Measurements from ENCODE around the gene CCNJL. TPM values are rescaled to one million over a fixed set of nuclear protein-coding genes. Genes with fewer than 3 reads are reported as not detected.

Gene CCNJL
- total and polyA plus RNA-seq, 3 experiments from 2014 or later: not detected

- H3K27ac Mint-ChIP-seq: no peak overlapping the region
- Histone ChIP-seq H3K27ac (ENCODE audit: low read depth, low read length) (no peak overlapping the region), H3K4me1 (ENCODE audit: insufficient read depth, low read length) (no peaks in the 10 kb centered on the region), H3K9me3 (ENCODE audit: low read length) (no peaks in the 10 kb centered on the region), H3K4me3 (ENCODE audit: low read length) (no peak overlapping the region), H3K27me3 (ENCODE audit: insufficient read depth, low read length, poor library complexity, severe bottlenecking) (no peaks in the 10 kb centered on the region), H3K36me3 (ENCODE audit: insufficient read depth, low read length) (no peaks in the 10 kb centered on the region)
- POLR2A ChIA-PET: no interaction called here
- no peak overlapping the region for H3K4me3 Mint-ChIP-seq
- CTCF ChIA-PET: no interaction called here
- no peak for DNase-seq
- no peaks in the 10 kb centered on the region for H3K4me1 Mint-ChIP-seq
- H3K27me3 Mint-ChIP-seq: peaks cover 3 to 17% of the 10 kb centered on the region in 2 donors
- no peaks in the 10 kb centered on the region for H3K9me3 Mint-ChIP-seq
- no peaks in the 10 kb centered on the region for H3K36me3 Mint-ChIP-seq
These were observed 93.0 kb downstream of the CCNJL start for GRCh38 chr5:160219356-160219755.

- Mint-ChIP-seq H3K27me3 (peaks cover 4 to 22% of the 10 kb centered on the region in 2 donors), H3K4me3 (no peak overlapping the region), H3K4me1 (no peaks in the 10 kb centered on the region), H3K36me3 (no peaks in the 10 kb centered on the region), H3K9me3 (no peaks in the 10 kb centered on the region), H3K27ac (no peak overlapping the region)
- no peak overlapping the region for H3K27ac ChIP-seq (ENCODE audit: low read depth, low read length)
- no peaks in the 10 kb centered on the region for H3K36me3 ChIP-seq (ENCODE audit: insufficient read depth, low read length)
- H3K4me3 ChIP-seq (ENCODE audit: low read length): no peak overlapping the region
- POLR2A ChIA-PET: no interaction called here
- no peaks in the 10 kb centered on the region for H3K9me3 ChIP-seq (ENCODE audit: low read length)
- CTCF ChIA-PET: interaction anchor here (1.0 to 1.1 kb wide), 2 partner anchors 8 to 15 kb away, joined by 3 to 4 read pairs; no protein-coding TSS in a partner anchor
- H3K27me3 ChIP-seq (ENCODE audit: insufficient read depth, low read length, poor library complexity, severe bottlenecking): no peaks in the 10 kb centered on the region
- H3K4me1 ChIP-seq (ENCODE audit: insufficient read depth, low read length): no peaks in the 10 kb centered on the region
- DNase-seq: no peak
These were observed 98.8 kb downstream of the CCNJL start for GRCh38 chr5:160213537-160213936.

- Mint-ChIP-seq H3K4me3 (no peak overlapping the region), H3K27ac (no peak overlapping the region), H3K9me3 (no peaks in the 10 kb centered on the region), H3K27me3 (peaks cover 4 to 19% of the 10 kb centered on the region in 2 donors), H3K36me3 (no peaks in the 10 kb centered on the region), H3K4me1 (no peaks in the 10 kb centered on the region)
- H3K4me3 ChIP-seq (ENCODE audit: low read length): no peak overlapping the region
- ChIA-PET POLR2A (no interaction called here), CTCF (interaction anchor here (1.2 to 2.0 kb wide), 2 partner anchors 11 to 13 kb away, joined by 4 to 6 read pairs; no protein-coding TSS in a partner anchor)
- no peaks in the 10 kb centered on the region for H3K36me3 ChIP-seq (ENCODE audit: insufficient read depth, low read length)
- no peaks in the 10 kb centered on the region for H3K9me3 ChIP-seq (ENCODE audit: low read length)
- H3K27ac ChIP-seq (ENCODE audit: low read depth, low read length): no peak overlapping the region
- no peak for DNase-seq
- no peaks in the 10 kb centered on the region for H3K4me1 ChIP-seq (ENCODE audit: insufficient read depth, low read length)
- no peaks in the 10 kb centered on the region for H3K27me3 ChIP-seq (ENCODE audit: insufficient read depth, low read length, poor library complexity, severe bottlenecking)
These were observed 101.0 kb downstream of the CCNJL start for GRCh38 chr5:160211352-160211751.

- no peak overlapping the region for H3K4me3 ChIP-seq (ENCODE audit: low read length)
- Mint-ChIP-seq H3K27me3 (peaks cover 3 to 16% of the 10 kb centered on the region in 2 donors), H3K4me1 (no peaks in the 10 kb centered on the region), H3K36me3 (no peaks in the 10 kb centered on the region), H3K27ac (no peak overlapping the region), H3K9me3 (no peaks in the 10 kb centered on the region), H3K4me3 (no peak overlapping the region)
- ChIA-PET POLR2A (no interaction called here), CTCF (interaction anchor here (1.2 to 2.0 kb wide), 2 partner anchors 11 to 12 kb away, joined by 4 to 6 read pairs; no protein-coding TSS in a partner anchor)
- no peaks in the 10 kb centered on the region for H3K27me3 ChIP-seq (ENCODE audit: insufficient read depth, low read length, poor library complexity, severe bottlenecking)
- H3K9me3 ChIP-seq (ENCODE audit: low read length): no peaks in the 10 kb centered on the region
- no peaks in the 10 kb centered on the region for H3K4me1 ChIP-seq (ENCODE audit: insufficient read depth, low read length)
- no peak for DNase-seq
- H3K36me3 ChIP-seq (ENCODE audit: insufficient read depth, low read length): no peaks in the 10 kb centered on the region
- H3K27ac ChIP-seq (ENCODE audit: low read depth, low read length): no peak overlapping the region
These were observed 101.8 kb downstream of the CCNJL start for GRCh38 chr5:160210606-160211005.

GRCh38 chr5:160209917-160210316 lies 102.4 kb downstream of the CCNJL start:
- Histone ChIP-seq H3K36me3 (ENCODE audit: insufficient read depth, low read length) (no peaks in the 10 kb centered on the region), H3K4me3 (ENCODE audit: low read length) (no peak overlapping the region), H3K27ac (ENCODE audit: low read depth, low read length) (no peak overlapping the region), H3K9me3 (ENCODE audit: low read length) (no peaks in the 10 kb centered on the region), H3K4me1 (ENCODE audit: insufficient read depth, low read length) (no peaks in the 10 kb centered on the region), H3K27me3 (ENCODE audit: insufficient read depth, low read length, poor library complexity, severe bottlenecking) (no peaks in the 10 kb centered on the region)
- DNase-seq: no peak
- H3K36me3 Mint-ChIP-seq: no peaks in the 10 kb centered on the region
- H3K9me3 Mint-ChIP-seq: no peaks in the 10 kb centered on the region
- ChIA-PET POLR2A (no interaction called here), CTCF (interaction anchor here (0.8 to 2.0 kb wide), 2 partner anchors 10 to 11 kb away, joined by 4 to 6 read pairs; no protein-coding TSS in a partner anchor)
- H3K4me3 Mint-ChIP-seq: no peak overlapping the region
- no peak overlapping the region for H3K27ac Mint-ChIP-seq
- peaks cover 2 to 17% of the 10 kb centered on the region in 2 donors for H3K27me3 Mint-ChIP-seq
- no peaks in the 10 kb centered on the region for H3K4me1 Mint-ChIP-seq

GRCh38 chr5:160207061-160207460 lies 105.3 kb downstream of the CCNJL start:
- Histone ChIP-seq H3K4me1 (ENCODE audit: insufficient read depth, low read length) (no peaks in the 10 kb centered on the region), H3K36me3 (ENCODE audit: insufficient read depth, low read length) (no peaks in the 10 kb centered on the region), H3K4me3 (ENCODE audit: low read length) (no peak overlapping the region), H3K27me3 (ENCODE audit: insufficient read depth, low read length, poor library complexity, severe bottlenecking) (no peaks in the 10 kb centered on the region), H3K27ac (ENCODE audit: low read depth, low read length) (no peak overlapping the region), H3K9me3 (ENCODE audit: low read length) (no peaks in the 10 kb centered on the region)
- no peak overlapping the region for H3K4me3 Mint-ChIP-seq
- no peak for DNase-seq
- peaks cover 3 to 6% of the 10 kb centered on the region in 2 donors for H3K27me3 Mint-ChIP-seq
- H3K4me1 Mint-ChIP-seq: no peaks in the 10 kb centered on the region
- CTCF ChIA-PET: no interaction called here
- POLR2A ChIA-PET: no interaction called here
- H3K9me3 Mint-ChIP-seq: no peaks in the 10 kb centered on the region
- H3K27ac Mint-ChIP-seq: no peak overlapping the region
- H3K36me3 Mint-ChIP-seq: no peaks in the 10 kb centered on the region

Other genes with a start within 250 kb of the CCNJL start
- 10 to 100 TPM; 24.0 to 26.2 TPM for gene PWWP2A, start 193.1 kb downstream of the CCNJL start, total RNA-seq
- gene PWWP2A, start 193.1 kb downstream of the CCNJL start, polyA plus RNA-seq: 31.7 TPM
- not detected for gene FABP6, start 83.1 kb downstream of the CCNJL start, total RNA-seq
- gene FABP6, start 83.1 kb downstream of the CCNJL start, polyA plus RNA-seq: not detected
- gene C1QTNF2, start 58.1 kb upstream of the CCNJL start, total RNA-seq: not detected
- gene C1QTNF2, start 58.1 kb upstream of the CCNJL start, polyA plus RNA-seq: not detected
- 1 to 10 TPM; 1.0 to 1.2 TPM for gene FAM200C, start 87.5 kb upstream of the CCNJL start, total RNA-seq
- gene FAM200C, start 87.5 kb upstream of the CCNJL start, polyA plus RNA-seq: 0.12 TPM
- 10 to 100 TPM; 48.3 to 55.7 TPM for gene SLU7, start 106.5 kb upstream of the CCNJL start, total RNA-seq
- 94.1 TPM for gene SLU7, start 106.5 kb upstream of the CCNJL start, polyA plus RNA-seq
- 10 to 100 TPM; 79.8 to 82.2 TPM for gene PTTG1, start 109.3 kb upstream of the CCNJL start, total RNA-seq
- 40.2 TPM for gene PTTG1, start 109.3 kb upstream of the CCNJL start, polyA plus RNA-seq